HS-27A (cell line): ENCODE results near the gene MRPL41.
"Not testable (repeated sequence)": the region's sequence is repeated elsewhere in the genome, so short reads cannot be mapped to it uniquely, and the experiment has no call there.

Source experiments
- DNase-seq: peaks from one replicate; pipeline ENCODE4 v3.0.0-alpha.2; 2012; ENCODE audit warnings: low read depth, missing footprints

MRPL41 gene

DNA sequence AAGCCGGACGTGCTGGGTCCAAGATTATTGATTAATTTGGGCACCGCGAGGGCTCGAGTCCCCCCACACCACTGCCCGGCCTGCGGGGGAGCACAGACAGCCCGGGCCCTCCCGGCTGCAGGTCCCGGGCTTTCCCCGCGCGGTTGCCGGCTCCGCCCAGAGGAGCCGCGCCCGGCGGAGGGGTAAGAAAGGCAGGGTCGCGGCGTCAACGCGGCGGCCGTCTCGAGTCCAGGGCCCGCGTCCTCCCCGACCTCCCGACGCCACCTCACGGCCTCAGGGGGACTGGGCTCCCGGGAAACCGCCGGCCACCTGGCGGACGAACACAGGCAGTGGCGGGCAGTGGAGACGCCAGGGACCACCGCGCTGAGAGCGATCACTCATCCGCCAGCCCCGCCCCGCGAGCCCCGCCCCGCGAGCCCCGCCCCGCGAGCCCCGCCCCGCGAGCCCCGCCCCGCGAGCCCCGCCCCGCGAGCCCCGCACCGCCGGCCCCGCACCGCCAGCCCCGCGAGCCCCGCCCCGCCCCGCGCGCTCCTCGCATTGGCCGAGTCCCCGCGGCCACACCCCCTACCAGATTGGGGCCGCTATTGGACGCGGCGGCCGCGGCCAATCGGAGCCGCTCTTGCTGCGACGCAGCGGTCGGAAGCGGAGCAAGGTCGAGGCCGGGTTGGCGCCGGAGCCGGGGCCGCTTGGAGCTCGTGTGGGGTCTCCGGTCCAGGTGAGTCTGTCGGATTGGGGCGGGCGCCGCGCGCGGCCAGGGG is at the start of gene MRPL41:
Gene MRPL41 (plus strand): TSS at position 616 of the 758 bp plus-strand sequence. CDS start 203 bp downstream, outside the sequence.
- no peak for DNase-seq

DNA sequence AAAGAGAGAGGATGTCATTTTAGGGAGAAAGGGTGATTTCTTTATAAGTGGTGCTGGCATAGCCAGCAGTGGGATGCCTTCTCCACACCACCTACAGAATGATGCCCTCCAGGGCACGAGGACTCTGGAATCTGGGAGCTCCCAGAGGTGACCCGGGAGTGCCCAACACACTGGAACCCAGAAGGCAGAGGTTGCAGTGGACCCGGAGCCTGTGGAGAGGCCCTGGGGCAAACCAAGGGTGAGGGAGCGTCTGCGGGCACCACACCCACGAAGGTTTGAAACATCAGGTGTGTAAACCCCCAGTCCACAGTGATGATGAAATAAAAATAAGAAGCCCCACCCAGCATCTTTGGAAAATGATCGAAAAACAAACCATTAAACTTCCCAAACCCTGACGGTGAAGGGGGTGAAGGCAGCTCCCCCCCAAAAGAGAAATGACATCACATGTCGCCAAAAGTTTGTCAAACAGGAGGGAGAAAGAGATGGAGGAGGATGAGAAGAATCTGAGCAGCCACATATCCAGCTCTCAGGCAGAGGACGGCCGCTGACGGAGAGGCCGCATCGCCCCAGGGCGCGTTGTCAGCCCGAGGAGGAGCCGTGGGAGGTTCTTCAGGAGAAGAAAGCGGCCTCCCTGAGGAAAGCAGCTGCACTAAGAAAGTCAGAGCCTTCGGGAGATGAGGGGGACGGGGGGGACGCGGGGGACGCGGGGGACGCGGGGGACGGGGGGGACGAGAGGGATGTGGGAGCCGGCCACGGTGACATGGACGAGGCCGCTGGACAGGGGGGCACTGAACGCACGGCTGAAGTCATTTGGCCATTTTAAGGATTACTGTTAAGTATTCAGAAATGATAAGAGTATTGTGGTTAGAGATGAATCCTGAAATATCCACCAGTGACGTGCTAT is 49.4 kb upstream of the MRPL41 start:
- no peak for DNase-seq

- no peak for DNase-seq
Measured at GRCh38 chr9:137504432-137504777, 47.3 kb upstream of the MRPL41 start.

GRCh38 chr9:137505421-137506140 is 46.1 kb upstream of the MRPL41 start:
- no peak for DNase-seq

GRCh38 chr9:137506274-137506673 is 45.4 kb upstream of the MRPL41 start:
- DNase-seq = no peak

- DNase-seq = no peak
Measured at GRCh38 chr9:137506702-137507171, 44.9 kb upstream of the MRPL41 start.

DNA sequence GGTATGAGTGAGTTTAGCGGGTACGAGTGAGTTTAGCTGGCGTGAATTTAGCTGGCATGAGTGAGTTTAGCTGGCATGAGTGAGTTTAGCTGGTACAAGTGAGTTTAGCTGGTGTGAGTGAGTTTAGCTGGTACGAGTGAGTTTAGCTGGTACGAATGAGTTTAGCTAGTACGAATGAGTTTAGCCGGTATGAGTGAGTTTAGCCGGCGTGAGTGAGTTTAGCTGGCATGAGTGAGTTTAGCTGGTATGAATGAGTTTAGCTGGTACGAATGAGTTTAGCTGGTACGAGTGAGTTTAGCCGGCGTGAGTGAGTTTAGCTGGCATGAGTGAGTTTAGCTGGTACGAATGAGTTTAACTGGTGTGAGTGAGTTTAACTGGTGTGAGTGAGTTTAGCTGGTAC is 42.5 kb upstream of the MRPL41 start:
- no peak for DNase-seq

DNA sequence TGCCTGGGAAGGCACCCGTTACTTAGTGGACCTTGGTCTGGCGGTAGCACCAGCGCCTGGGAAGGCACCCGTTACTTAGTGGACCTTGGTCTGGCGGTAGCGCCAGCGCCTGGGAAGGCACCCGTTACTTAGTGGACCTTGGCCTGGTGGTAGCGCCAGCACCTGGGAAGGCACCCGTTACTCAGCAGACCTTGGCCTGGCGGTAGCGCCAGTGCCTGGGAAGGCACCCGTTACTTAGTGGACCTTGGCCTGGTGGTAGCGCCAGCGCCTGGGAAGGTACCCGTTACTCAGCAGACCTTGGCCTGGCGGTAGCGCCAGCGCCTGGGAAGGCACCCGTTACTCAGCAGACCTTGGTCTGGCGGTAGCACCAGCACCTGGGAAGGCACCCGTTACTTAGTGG is 40.6 kb upstream of the MRPL41 start:
- not testable (repeated sequence) for DNase-seq

DNA sequence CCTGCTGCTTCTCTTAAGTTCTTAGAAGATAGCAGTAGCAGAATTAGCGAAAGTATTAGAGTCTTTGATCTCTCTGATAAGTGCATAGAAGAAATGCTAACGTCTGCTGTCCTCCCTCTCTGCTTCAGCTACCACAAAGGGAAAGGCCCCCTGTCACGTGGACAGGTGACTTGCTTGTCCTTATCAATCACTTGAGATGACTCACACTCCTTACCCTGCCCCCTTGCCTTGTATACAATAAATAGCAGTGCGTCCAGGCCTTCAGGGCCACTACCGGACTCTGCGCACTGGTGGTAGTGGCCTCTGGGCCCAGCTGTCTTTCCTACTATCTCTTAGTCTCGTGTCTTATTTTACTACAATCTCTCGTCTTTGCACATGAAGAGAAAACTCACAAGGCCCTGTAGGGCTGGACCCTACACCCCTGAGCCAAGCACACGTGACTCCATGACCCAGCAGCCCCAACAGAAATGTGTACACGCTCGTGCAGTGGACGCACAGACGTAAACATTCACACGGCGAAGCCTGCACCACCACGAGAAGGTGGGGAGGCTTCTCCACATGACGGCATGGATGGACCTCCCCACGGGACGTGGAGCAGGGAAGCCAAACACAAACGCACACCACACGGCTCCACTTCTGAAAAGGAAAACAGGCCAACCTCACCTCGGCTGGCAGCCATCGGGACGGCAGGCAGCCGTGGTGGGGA is 39.8 kb upstream of the MRPL41 start:
- DNase-seq = no peak

DNA sequence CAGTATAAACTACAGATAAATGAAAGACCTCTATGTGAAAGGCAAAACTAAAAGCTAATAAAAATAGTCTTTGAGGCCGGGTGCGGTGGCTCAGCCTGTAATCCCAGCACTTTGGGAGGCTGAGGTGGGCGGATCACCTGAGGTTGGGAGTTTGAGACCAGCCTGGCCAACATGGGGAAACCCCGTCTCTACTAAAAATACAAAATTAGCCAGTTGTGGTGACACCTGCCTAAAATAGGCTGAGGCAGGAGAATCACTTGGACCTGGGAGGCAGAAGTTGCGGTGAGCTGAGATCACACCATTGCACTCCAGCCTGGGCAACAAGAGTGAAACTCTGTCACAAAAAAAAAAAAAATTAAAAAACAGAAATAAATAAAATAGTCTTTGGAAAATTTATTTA is 38.5 kb upstream of the MRPL41 start:
- DNase-seq = not testable (repeated sequence)

- not testable (repeated sequence) for DNase-seq
Measured at GRCh38 chr9:137513801-137514570, 37.7 kb upstream of the MRPL41 start.

GRCh38 chr9:137514691-137515337 is 36.9 kb upstream of the MRPL41 start:
- no peak for DNase-seq

DNA sequence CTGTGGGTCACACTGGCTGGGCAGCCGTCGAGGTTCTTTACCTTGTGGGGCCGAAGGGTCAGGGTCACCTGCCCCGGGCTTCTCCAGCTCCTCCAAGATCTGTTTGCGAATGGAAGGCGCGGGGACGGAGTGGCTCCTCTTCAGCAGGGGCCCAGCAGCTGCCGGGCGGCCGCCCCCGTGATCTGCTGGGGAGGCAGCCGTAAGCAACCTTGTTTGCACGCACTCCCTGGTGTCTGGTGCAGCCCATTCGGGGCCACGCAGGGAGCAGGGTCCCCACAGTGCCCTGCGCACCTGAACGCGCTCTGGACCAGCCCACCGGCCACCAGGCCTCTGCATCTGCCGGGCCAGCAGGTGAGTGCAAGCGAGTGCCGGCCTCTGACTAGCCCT is 36.3 kb upstream of the MRPL41 start:
- no peak for DNase-seq

GRCh38 chr9:137516144-137516917 is 35.3 kb upstream of the MRPL41 start:
- DNase-seq = no peak

DNA sequence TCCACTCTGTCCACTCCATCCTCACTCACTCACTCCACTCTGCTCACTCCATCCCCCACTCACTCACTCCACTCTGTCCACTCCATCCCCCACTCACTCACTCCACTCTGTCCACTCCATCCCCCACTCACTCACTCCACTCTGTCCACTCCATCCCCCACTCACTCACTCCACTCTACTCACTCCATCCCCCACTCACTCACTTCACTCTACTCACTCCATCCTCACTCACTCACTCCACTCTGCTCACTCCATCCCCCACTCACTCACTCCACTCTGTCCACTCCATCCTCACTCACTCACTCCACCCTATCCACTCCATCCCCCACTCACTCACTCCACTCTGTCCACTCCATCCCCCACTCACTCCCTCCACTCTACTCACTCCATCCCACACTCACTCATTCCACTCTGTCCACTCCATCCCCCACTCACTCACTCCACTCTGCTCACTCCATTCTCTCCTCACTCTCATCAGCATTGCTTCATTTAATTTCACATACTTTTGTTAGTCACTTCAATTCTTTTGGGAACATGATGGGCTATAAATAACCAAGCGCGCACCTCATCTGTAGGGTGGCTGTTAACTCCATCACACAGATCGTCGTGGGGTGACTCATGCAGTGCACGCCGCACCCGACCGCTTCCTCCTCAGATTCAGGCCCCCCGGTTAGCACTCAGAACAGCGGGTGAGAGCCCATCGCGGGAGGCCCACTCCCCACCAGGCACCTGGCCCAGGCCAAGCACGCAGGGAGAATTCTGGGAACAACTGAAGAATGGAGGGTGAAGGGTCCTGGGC is 32.8 kb upstream of the MRPL41 start:
- not testable (repeated sequence) for DNase-seq

GRCh38 chr9:137519553-137519952 is 32.1 kb upstream of the MRPL41 start:
- DNase-seq = no peak

DNA sequence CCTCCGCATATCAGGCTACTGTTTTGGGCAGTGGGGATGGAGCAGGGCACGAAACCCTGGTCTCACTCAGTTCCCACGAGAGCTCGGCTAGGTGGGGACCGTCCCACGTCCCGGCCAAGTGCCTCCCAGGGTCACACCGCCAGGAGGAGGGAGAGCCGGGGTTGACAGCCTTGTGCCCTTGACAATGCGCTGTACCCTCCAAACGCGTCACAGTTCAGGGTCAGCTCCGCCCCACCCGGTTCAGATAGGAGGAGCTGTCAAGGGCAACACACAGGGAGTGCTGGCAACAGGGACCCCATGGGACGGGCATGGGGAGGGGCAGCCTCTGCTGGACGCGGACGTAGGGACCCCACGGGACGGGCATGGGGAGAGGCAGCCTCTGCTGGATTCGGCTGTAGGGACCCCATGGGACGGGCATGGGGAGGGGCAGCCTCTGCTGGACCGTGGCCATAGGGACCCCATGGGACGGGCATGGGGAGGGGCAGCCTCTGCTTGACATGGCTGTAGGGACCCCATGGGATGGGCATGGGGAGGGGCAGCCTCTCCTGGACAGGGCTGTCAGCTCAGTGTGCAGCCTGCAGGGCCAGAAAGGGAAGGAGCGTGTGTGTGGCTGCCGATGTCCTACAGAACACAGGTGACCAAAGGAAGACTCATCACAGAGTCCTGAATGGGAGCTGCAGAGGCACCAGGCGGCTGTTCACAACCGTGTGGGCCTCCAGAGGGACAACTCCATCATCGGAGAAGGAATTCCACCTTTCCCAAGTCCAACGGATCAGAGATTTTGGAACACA is 30.9 kb upstream of the MRPL41 start:
- DNase-seq = no peak

- no peak for DNase-seq
Measured at GRCh38 chr9:137521405-137521985, 30.2 kb upstream of the MRPL41 start.
